Right renal pelvis (tissue), 4 donors: ENCODE data around the gene DGCR2. TPM values are rescaled to one million over a fixed set of nuclear protein-coding genes. Genes with fewer than 3 reads are reported as not detected.
"Not testable (repeated sequence)": the region's sequence is repeated elsewhere in the genome, so short reads cannot be mapped to it uniquely, and the experiment has no call there.

Source experiments
- DNase-seq, 4 donors: peaks; one replicate each; pipeline ENCODE4 v3.0.0-alpha.2; 2013; ENCODE audit warnings: low read depth in 4 of 4, low spot score in 3 of 4, missing footprints in 1 of 4
- polyA plus RNA-seq, 4 donors: library from polyadenylated mRNA; unstranded; fragments of 120-200 nt; gene quantifications; one replicate each; pipeline ENCODE4 v1.2.1, GENCODE V29; 2013; ENCODE audit not compliant: insufficient read length in 4 of 4

Gene DGCR2
- polyA plus RNA-seq, 4 donors: 71.9 to 94.3 (median 83.6) TPM

GRCh38 chr22:19086896-19087295 lies 35.3 kb downstream of the DGCR2 start:
- DNase-seq: no peak

- no peak for DNase-seq
Measured at GRCh38 chr22:19086417-19086816, 35.8 kb downstream of the DGCR2 start.

GRCh38 chr22:19085233-19085718 lies 36.9 kb downstream of the DGCR2 start:
- DNase-seq: no peak

GRCh38 chr22:19084586-19084985 lies 37.6 kb downstream of the DGCR2 start:
- DNase-seq: not testable (repeated sequence)

GRCh38 chr22:19084126-19084525 lies 38.1 kb downstream of the DGCR2 start:
- DNase-seq: not testable (repeated sequence)

- DNase-seq: no peak
Measured at GRCh38 chr22:19082793-19083192, 39.4 kb downstream of the DGCR2 start.

- no peak for DNase-seq
Measured at GRCh38 chr22:19082101-19082500, 40.1 kb downstream of the DGCR2 start.

GRCh38 chr22:19081351-19081750 lies 40.9 kb downstream of the DGCR2 start:
- DNase-seq: no peak

GRCh38 chr22:19080853-19081252 lies 41.4 kb downstream of the DGCR2 start:
- no peak for DNase-seq

- DNase-seq: no peak
Measured at GRCh38 chr22:19079691-19080090, 42.5 kb downstream of the DGCR2 start.

GRCh38 chr22:19075404-19075803 lies 46.8 kb downstream of the DGCR2 start:
- DNase-seq: no peak

GRCh38 chr22:19072853-19073252 lies 49.4 kb downstream of the DGCR2 start:
- not testable (repeated sequence) for DNase-seq

GRCh38 chr22:19070397-19071169 lies 51.6 kb downstream of the DGCR2 start:
- DNase-seq: no peak

GRCh38 chr22:19069451-19069850 lies 52.8 kb downstream of the DGCR2 start:
- DNase-seq: no peak

GRCh38 chr22:19068784-19069271 lies 53.4 kb downstream of the DGCR2 start:
- DNase-seq: no peak

GRCh38 chr22:19067696-19068348 lies 54.4 kb downstream of the DGCR2 start:
- DNase-seq: no peak

- DNase-seq: no peak
Measured at GRCh38 chr22:19066531-19067271, 55.5 kb downstream of the DGCR2 start.

GRCh38 chr22:19065929-19066328 lies 56.3 kb downstream of the DGCR2 start:
- DNase-seq: no peak

GRCh38 chr22:19065298-19065859 lies 56.8 kb downstream of the DGCR2 start:
- DNase-seq: no peak

GRCh38 chr22:19064354-19065054 lies 57.7 kb downstream of the DGCR2 start:
- no peak for DNase-seq
